HG02840 (cell line): ENCODE measurements around the gene C1orf174.

Source experiments
- ATAC-seq: cut with Tn5 transposase; IDR thresholded peaks from one replicate; pipeline ENCODE4 v1.9.1; 2021; ENCODE audit warnings: mild to moderate bottlenecking, moderate library complexity, moderate number of reproducible peaks; ENCODE audit not compliant: unreplicated experiment, low FRiP score

The C1orf174 gene

GRCh38 chr1:3842912-3843311 lies 57.2 kb downstream of the C1orf174 start:
- ATAC-seq = no peak

- no peak for ATAC-seq
Measured at GRCh38 chr1:3841491-3841890, 58.6 kb downstream of the C1orf174 start.
